ENCODE data around the gene LMBR1L.
"Not testable (repeated sequence)": the region's sequence is repeated elsewhere in the genome, so short reads cannot be mapped to it uniquely, and the experiment has no call there.

Gene LMBR1L

DNA sequence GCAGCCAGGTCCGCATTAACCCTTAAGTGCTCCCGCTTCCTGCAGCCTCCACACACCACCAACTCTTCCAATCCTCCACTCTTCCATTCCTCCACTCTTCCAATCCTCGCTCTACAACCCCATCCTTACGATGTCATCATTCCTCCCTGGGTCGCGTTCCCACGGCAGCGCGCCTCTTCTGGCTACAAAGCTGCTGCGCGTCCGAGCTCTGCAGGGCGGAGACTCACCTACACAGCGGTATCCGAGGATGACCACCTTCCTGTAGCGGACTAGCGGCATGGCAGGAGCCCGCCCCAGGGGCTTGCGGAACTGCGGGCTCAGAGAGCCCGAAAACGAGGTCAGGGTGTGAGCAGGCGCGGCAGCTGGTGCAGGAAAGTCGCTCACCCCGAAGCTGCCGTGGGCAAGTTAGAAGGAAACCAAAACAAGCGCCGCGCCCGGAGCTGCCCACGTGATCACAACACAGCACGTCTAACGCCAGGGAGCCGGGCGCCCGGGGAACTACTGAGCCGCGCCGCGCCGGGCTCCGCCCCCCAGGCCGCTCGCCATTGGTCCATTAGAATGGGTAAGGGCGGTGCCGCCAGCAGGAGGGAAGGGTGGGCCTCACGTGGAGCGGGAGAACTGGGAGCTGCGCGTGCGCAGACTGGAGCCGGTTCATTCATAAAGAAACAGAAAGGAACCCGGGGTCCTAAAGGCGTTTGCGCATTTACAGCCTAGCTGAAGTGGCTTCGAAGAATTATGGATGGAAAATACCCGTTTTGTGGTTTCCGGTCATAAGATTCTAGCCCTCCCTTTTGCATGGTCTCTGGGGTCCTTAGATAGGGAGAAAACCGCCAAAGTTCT, 40.9 kb downstream of the LMBR1L start, which contains the start of gene RHEBL1:
Gene RHEBL1 (minus strand): TSS at position 473 of the 840 bp plus-strand sequence. CDS start 194 bp downstream, at position 279.
- Histone ChIP-seq H3K36me3 (ENCODE audit: control insufficient read depth, low read depth, low read length) (no peaks in the 10 kb centered on the region), H3K27me3 (ENCODE audit: control insufficient read depth, insufficient read depth, low read length) (peaks cover 30% of the 10 kb centered on the region), H3K9ac (ENCODE audit: low read length) (peak within 1 kb of the TSS; percentile 34), H3K4me3 (ENCODE audit: low read length) (peak within 1 kb of the TSS; percentile 88), H3K27ac (ENCODE audit: low read length) (no peak within 1 kb of the TSS), H3K9me3 (ENCODE audit: control insufficient read depth, low read depth, low read length) (no peaks in the 10 kb centered on the region), H3K4me1 (ENCODE audit: control insufficient read depth, low read depth, low read length) (peaks cover 5% of the 10 kb centered on the region)

DNA sequence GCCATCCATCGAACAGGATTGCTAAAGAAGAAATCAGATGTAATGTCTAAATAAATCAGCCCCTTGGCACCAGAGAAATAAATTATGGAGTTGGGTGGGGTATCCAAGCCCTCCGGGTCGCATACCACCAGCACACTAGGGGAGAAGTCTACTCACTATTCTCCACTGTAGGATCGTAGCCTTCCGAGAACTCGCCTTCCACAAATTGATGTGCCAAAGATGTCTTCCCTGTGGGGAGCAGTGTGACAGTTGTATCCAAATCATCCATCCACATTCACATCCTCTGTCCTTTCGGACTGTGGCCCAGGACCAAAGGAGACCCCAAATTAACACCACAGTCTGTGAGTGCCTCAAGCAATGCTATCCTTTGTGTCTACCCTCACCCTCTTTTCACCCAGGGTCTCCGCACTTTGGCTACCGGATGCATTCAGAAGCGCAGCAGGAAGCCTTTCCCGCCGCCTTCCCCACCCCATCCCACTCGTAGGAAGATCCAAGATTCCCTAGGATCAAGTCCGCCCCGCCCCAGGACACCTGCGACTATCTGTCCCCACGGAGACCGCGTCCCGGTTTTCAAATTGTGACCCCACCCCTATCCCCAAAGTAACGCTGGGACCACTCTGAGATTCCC, 41.7 kb downstream of the LMBR1L start:
- Histone ChIP-seq H3K4me1 (ENCODE audit: control insufficient read depth, low read depth, low read length) (peaks cover 5% of the 10 kb centered on the region), H3K27ac (ENCODE audit: low read length) (no peak overlapping the region), H3K27me3 (ENCODE audit: control insufficient read depth, insufficient read depth, low read length) (peaks cover 30% of the 10 kb centered on the region), H3K4me3 (ENCODE audit: low read length) (peak overlapping the region; percentile 88), H3K9me3 (ENCODE audit: control insufficient read depth, low read depth, low read length) (no peaks in the 10 kb centered on the region), H3K36me3 (ENCODE audit: control insufficient read depth, low read depth, low read length) (no peaks in the 10 kb centered on the region), H3K9ac (ENCODE audit: low read length) (peak overlapping the region; percentile 34)

DNA sequence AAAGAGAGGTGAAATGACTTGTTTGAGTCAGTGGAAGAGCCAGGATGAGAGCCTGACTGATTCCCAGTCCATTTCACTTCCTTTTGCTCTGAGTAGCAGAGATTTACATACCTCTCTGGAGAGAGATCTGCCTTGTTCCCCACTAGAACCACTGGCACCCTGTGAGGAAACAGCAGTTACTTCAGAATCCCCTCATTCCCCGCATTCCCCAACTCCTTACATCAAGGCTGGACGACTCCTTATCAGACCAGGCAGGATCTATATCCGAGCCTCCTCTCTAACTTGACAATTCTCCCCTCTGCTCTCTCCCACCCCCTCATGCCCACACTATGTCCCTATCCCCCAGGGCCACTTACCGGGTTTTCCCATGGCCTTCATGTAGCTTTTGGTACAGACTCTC, 44.5 kb downstream of the LMBR1L start:
- H3K9ac ChIP-seq (ENCODE audit: low read length), result no peak overlapping the region
- H3K9me3 ChIP-seq (ENCODE audit: control insufficient read depth, low read depth, low read length), result no peaks in the 10 kb centered on the region
- H3K27me3 ChIP-seq (ENCODE audit: control insufficient read depth, insufficient read depth, low read length), result peaks cover 26% of the 10 kb centered on the region
- no peak overlapping the region for H3K4me3 ChIP-seq (ENCODE audit: low read length)
- no peak overlapping the region for H3K27ac ChIP-seq (ENCODE audit: low read length)
- H3K4me1 ChIP-seq (ENCODE audit: control insufficient read depth, low read depth, low read length), result peaks cover 8% of the 10 kb centered on the region
- no peaks in the 10 kb centered on the region for H3K36me3 ChIP-seq (ENCODE audit: control insufficient read depth, low read depth, low read length)

DNA sequence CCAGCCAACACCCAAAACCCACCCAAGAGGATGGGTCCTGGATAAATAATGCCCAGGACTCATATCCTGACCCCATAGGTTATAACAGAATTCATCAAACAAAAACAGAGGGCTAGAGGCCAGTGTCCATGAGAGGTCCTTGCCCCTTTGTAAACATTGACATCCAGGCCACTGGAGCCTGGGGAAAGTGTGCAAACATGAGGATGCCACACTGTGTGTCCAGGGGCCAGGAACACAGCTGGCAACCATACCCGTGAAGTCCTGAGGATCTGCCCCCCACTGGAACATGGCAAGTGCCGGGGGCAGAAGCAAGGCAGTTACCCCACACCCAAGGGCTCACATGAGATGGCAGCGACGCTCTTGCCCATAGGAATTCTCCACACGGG, 45.9 kb downstream of the LMBR1L start:
- no peaks in the 10 kb centered on the region for H3K9me3 ChIP-seq (ENCODE audit: control insufficient read depth, low read depth, low read length)
- H3K27ac ChIP-seq (ENCODE audit: low read length), result no peak overlapping the region
- no peak overlapping the region for H3K9ac ChIP-seq (ENCODE audit: low read length)
- no peaks in the 10 kb centered on the region for H3K36me3 ChIP-seq (ENCODE audit: control insufficient read depth, low read depth, low read length)
- peaks cover 4% of the 10 kb centered on the region for H3K4me1 ChIP-seq (ENCODE audit: control insufficient read depth, low read depth, low read length)
- H3K27me3 ChIP-seq (ENCODE audit: control insufficient read depth, insufficient read depth, low read length), result peaks cover 20% of the 10 kb centered on the region
- no peak overlapping the region for H3K4me3 ChIP-seq (ENCODE audit: low read length)

DNA sequence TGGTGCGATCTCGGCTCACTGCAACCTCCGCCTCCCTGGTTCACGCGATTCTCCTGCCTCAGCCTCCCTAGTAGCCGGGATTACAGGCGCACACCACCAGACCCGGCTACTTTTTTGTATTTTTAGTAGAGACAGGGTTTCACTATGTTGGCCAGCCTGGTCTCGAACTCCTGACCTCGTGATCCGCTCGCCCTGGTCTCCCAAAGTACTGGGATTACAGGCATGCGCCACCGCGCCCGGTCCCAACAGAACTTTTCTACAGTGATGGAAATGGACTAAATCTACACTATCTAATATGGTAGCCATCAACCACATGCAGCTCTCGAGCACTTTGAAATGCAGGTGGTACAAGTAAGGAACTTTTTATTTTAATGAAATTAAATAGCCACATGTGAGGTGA, 48.7 kb downstream of the LMBR1L start:
- H3K4me1 ChIP-seq (ENCODE audit: control insufficient read depth, low read depth, low read length), result peaks cover 20% of the 10 kb centered on the region
- H3K4me3 ChIP-seq (ENCODE audit: low read length); H3K36me3 ChIP-seq (ENCODE audit: control insufficient read depth, low read depth, low read length); H3K27ac ChIP-seq (ENCODE audit: low read length); H3K9ac ChIP-seq (ENCODE audit: low read length); H3K27me3 ChIP-seq (ENCODE audit: control insufficient read depth, insufficient read depth, low read length); H3K9me3 ChIP-seq (ENCODE audit: control insufficient read depth, low read depth, low read length): not testable (repeated sequence)

DNA sequence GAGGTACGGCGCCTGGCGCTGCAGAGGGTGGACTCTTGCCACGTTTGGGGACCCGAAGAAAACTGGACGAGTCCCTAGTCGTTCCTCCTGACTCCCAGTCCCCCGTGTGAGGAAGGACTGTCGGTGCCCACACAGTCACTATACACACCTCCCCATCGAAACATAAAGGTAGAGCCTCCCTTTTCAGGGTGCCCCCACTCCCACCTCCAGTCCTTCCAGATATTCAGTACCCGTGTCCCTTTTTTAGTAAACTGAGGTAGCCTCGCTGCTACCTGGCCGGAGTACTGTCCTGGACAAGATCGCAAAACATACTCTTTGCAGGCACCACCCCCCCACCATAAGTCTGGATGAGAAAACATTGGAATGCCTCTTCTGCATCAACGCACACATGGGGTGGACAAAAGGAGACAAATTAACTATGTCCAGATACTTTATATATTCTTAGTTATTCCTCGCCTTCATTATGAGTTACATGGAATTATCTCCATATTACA, 49.4 kb downstream of the LMBR1L start:
- Histone ChIP-seq H3K27ac (ENCODE audit: low read length) (peak overlapping the region; percentile 98), H3K9ac (ENCODE audit: low read length) (peak overlapping the region; percentile 98), H3K4me1 (ENCODE audit: control insufficient read depth, low read depth, low read length) (peaks cover 27% of the 10 kb centered on the region), H3K4me3 (ENCODE audit: low read length) (peak overlapping the region; percentile 85), H3K27me3 (ENCODE audit: control insufficient read depth, insufficient read depth, low read length) (no peaks in the 10 kb centered on the region), H3K36me3 (ENCODE audit: control insufficient read depth, low read depth, low read length) (no peaks in the 10 kb centered on the region), H3K9me3 (ENCODE audit: control insufficient read depth, low read depth, low read length) (no peaks in the 10 kb centered on the region)

DNA sequence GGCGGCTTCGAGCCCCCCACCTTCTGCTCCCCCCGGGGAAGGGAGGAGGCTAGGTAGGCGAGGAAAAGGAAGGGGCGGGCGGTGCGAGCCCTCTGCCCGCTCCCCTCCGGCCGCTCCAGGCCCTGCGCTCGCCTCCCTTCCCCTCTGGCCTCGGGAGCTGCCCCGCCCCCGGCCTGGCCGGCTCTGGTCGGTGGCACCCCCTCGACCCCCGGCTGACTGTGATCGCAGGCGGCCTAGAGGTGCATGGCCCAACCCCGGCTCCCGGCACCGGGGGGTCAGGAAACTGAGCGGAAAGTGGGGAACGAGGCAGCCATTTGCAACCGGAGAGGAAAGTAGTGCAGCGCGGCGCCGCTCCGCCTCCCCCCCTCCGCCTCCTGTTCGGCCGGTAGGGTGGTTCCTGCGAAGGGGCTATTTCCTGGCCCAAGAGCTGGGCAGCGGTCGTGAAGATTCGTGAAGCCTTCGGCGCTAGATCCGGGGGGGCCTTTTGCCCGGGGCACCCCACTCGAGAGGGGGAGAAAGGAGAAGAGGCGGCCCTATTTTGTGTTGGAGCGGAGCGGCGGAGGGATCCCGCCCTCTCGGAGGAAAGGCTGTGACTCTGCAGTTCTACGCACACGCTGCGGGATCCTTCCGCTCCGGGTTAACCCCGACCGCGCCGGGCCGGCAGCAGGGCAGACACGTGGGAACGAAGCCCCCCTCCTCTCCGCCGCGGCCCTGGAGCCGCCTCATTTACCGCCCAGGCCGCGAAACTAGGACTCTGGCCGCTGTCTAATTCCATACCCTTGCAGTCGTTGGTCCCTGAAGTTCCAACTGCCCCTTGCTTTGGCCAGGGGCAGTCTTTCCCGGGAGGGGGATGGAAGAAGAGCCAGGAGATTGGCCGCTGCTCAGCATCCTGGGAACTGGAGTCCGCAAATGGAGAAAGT, 50.1 kb downstream of the LMBR1L start, which contains the start of gene KMT2D:
Gene KMT2D (minus strand): TSS at position 558 of the 920 bp plus-strand sequence. CDS start 5,470 bp downstream, outside the sequence.
- Histone ChIP-seq H3K4me1 (ENCODE audit: control insufficient read depth, low read depth, low read length) (peaks cover 34% of the 10 kb centered on the region), H3K36me3 (ENCODE audit: control insufficient read depth, low read depth, low read length) (no peaks in the 10 kb centered on the region), H3K27me3 (ENCODE audit: control insufficient read depth, insufficient read depth, low read length) (no peaks in the 10 kb centered on the region), H3K9me3 (ENCODE audit: control insufficient read depth, low read depth, low read length) (no peaks in the 10 kb centered on the region), H3K9ac (ENCODE audit: low read length) (peak within 1 kb of the TSS; percentile 98), H3K27ac (ENCODE audit: low read length) (peak within 1 kb of the TSS; percentile 98), H3K4me3 (ENCODE audit: low read length) (peak within 1 kb of the TSS; percentile 85)

DNA sequence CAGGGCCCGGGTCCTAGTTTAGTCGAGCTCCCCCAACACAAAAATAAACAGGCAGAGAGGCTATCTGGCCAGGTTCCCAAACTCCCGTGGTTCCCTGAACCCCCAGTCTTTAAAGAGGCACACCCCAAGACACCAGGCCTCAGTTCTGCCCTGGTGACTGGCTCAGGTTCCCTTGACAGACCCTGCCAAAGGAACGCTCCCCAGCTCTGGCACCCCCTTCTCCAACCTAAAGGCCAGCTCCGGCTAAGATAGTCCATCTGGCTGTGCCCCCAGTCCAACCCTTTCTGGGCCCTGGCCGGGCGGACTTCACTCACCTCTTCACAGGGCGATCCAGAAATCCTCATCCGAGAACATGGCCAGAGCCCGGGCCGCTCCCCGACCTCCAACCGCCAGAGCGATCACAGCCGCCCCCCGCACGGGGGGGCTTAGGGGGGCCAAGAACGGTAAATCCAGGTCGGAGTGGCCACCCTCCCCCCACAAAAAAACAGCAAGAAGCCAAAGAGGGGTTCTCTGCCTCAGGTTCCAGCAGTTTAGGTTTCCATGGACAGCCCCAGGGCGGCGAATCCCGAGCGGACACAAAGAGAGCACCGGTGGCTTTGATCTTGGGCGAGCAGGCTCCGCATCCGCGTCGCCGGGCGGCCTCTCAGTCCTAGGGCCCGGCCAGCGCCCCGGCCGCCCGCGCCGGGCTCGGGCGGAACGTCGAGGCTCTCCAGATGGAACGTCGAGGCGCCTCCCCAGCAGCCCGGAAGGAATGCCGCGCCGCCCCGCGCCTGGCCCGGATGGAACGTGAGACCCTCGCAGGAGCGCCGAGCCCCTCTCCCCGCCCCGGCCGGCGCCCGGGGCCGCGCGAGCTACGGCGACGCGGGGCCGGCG, 51.1 kb downstream of the LMBR1L start:
- peak overlapping the region; percentile 98 for H3K9ac ChIP-seq (ENCODE audit: low read length)
- no peaks in the 10 kb centered on the region for H3K9me3 ChIP-seq (ENCODE audit: control insufficient read depth, low read depth, low read length)
- H3K4me1 ChIP-seq (ENCODE audit: control insufficient read depth, low read depth, low read length), result peaks cover 34% of the 10 kb centered on the region
- H3K27ac ChIP-seq (ENCODE audit: low read length), result peak overlapping the region; percentile 38
- H3K4me3 ChIP-seq (ENCODE audit: low read length), result peak overlapping the region; percentile 85
- H3K36me3 ChIP-seq (ENCODE audit: control insufficient read depth, low read depth, low read length), result peaks cover 7% of the 10 kb centered on the region
- no peaks in the 10 kb centered on the region for H3K27me3 ChIP-seq (ENCODE audit: control insufficient read depth, insufficient read depth, low read length)

DNA sequence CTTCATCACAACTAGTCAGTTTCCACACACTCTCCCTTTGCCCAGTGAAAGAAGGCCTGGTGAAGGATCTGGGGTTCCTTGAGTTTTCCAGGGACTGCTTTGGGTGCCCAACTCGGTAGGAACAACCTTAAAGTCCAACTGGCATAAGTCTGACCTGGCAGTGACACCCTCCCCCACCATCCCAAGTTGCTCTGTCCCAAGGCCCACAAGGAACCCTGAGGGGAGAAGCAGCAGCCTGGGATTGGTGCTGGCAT, 51.7 kb downstream of the LMBR1L start:
- no peaks in the 10 kb centered on the region for H3K27me3 ChIP-seq (ENCODE audit: control insufficient read depth, insufficient read depth, low read length)
- H3K4me1 ChIP-seq (ENCODE audit: control insufficient read depth, low read depth, low read length), result peaks cover 34% of the 10 kb centered on the region
- H3K4me3 ChIP-seq (ENCODE audit: low read length), result peak overlapping the region; percentile 85
- H3K9me3 ChIP-seq (ENCODE audit: control insufficient read depth, low read depth, low read length), result no peaks in the 10 kb centered on the region
- H3K36me3 ChIP-seq (ENCODE audit: control insufficient read depth, low read depth, low read length), result peaks cover 13% of the 10 kb centered on the region
- H3K9ac ChIP-seq (ENCODE audit: low read length), result peak overlapping the region; percentile 98
- no peak overlapping the region for H3K27ac ChIP-seq (ENCODE audit: low read length)

DNA sequence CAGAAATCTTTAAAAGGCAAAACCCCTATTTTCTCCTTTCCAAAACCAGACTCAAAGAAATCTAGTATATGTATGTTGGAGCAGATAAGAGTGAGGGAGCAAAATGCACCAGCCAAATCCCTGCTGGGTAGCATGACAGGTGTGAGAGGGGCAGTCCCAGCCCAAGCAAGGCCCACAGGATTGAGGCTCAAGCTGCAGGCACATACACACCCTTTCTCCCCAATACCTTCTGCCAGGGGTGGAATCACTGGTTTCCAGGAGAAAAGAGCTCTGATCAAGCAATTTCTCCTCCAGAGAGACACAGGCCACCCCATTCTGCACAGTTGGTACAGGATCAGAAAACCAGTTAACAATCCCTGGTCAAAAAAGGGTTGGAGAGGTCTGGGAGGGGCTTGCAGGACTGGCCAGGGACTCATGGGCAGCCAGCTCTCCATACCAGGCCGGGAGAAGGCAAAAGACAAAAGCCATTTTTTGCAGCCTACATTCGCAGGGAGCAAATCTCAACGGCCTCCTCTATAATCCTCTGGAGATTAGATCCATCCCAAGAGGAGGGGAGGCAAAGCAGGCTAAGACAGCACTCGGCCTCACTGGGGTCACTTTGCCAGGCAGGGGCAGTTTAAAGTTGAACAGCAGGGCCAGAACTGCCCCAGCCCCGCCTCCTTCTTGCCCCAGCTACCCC, 52.1 kb downstream of the LMBR1L start:
- peaks cover 17% of the 10 kb centered on the region for H3K36me3 ChIP-seq (ENCODE audit: control insufficient read depth, low read depth, low read length)
- H3K27me3 ChIP-seq (ENCODE audit: control insufficient read depth, insufficient read depth, low read length), result no peaks in the 10 kb centered on the region
- peak overlapping the region; percentile 98 for H3K9ac ChIP-seq (ENCODE audit: low read length)
- H3K9me3 ChIP-seq (ENCODE audit: control insufficient read depth, low read depth, low read length), result no peaks in the 10 kb centered on the region
- H3K4me3 ChIP-seq (ENCODE audit: low read length), result peak overlapping the region; percentile 85
- no peak overlapping the region for H3K27ac ChIP-seq (ENCODE audit: low read length)
- H3K4me1 ChIP-seq (ENCODE audit: control insufficient read depth, low read depth, low read length), result peaks cover 34% of the 10 kb centered on the region

All from iPS-18a (cell line).